ENCODE data around the gene DGKD.

DNA sequence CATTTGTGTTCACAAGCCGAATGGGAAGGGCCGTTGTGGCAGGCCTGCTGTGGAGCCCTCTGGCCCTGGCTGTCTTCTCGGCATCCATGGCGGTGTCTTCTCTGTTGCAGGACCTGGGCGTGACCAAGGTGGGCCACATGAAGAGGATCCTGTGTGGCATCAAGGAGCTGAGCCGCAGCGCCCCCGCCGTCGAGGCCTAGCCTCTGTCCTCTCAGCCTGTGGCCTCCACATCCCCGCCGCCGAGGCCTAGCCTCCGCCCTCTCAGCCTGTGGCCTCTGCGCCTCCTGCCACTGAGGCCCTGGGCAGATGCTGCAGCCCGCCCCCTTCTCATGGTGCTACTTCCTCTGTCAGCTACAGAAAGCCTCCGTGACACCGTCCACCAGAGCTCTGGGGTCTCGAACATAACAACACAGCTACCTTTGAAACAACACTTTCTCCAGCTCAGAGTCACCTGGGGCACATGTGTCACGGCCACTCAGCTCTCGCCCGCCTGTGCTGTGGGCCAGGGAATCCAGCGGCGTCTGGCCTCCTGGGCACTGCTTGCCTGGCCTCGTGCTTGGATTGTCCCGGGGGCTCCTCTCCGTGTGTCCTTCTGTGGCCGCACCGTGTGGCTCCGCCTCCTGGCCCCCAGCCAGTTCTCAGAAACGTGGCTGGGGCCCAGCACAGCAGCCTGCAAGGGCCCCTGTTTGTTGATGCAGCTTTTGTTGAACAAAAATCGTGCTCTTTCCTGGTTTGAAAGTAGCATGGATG is 115.1 kb downstream of the DGKD start:
- TF ChIP-seq, protein P1, sequence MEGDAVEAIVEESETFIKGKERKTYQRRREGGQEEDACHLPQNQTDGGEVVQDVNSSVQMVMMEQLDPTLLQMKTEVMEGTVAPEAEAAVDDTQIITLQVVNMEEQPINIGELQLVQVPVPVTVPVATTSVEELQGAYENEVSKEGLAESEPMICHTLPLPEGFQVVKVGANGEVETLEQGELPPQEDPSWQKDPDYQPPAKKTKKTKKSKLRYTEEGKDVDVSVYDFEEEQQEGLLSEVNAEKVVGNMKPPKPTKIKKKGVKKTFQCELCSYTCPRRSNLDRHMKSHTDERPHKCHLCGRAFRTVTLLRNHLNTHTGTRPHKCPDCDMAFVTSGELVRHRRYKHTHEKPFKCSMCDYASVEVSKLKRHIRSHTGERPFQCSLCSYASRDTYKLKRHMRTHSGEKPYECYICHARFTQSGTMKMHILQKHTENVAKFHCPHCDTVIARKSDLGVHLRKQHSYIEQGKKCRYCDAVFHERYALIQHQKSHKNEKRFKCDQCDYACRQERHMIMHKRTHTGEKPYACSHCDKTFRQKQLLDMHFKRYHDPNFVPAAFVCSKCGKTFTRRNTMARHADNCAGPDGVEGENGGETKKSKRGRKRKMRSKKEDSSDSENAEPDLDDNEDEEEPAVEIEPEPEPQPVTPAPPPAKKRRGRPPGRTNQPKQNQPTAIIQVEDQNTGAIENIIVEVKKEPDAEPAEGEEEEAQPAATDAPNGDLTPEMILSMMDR (IDR thresholded peaks at IDR 0.05): no peak
- no peak for TF ChIP-seq POLR2A (IDR thresholded peaks at IDR 0.05)

Measured in Peyer's patch (tissue), 4 donors.